GM19025 (cell line): ENCODE measurements around the gene CFAP221.

ENCODE experiments used
- ATAC-seq: cut with Tn5 transposase; IDR thresholded peaks from one replicate; pipeline ENCODE4 v1.9.1; 2021; ENCODE audit warnings: mild to moderate bottlenecking, low read depth, moderate library complexity; ENCODE audit not compliant: unreplicated experiment

CFAP221 gene

DNA sequence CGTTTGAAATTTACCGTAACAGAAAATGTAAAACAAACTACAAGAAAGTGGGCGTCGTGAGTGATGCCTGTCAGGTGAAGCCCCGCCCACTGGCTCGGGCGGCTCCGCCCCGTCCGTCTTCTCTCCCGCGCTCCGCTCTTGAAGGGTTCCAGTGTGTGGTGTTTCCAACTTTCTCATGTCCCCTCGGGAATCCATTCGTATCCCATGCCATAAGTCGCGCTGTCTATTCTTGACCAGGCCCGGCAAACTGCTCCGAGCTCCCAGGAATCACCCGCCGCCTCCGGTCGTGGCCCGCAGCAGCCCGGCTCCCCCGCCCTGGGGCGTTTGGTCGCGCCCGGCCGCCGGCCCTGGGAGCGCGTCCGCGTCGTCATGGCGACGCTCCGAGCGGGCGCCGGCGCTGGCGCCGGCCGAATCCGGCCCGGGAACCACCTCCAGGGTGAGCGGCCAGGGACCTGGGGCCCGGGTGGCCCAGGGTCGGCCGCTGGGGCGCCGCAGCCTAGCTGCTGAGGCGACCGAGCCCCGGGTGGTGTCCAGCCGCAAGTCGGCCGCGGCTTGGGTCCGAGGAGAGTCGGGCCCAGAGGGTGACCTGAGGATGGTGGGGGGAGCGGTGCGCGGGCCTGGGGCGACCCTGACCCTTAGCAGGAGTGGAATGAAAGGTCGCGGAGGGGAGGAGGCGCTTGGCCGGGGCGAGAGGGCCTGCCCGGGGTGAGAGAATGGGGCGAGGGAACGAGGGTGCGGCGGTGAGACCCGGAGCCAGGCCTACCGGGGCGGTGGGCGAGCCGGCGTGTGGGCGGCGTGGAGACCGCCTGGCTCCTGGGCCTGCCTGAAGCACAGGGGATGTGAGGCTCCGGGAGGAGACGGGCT is at the start of gene CFAP221:
TSS of gene CFAP221 (plus strand) at position 375 of the 864 bp plus-strand sequence. CDS start 1,683 bp downstream, outside the sequence.
- ATAC-seq: peak; percentile 92

DNA sequence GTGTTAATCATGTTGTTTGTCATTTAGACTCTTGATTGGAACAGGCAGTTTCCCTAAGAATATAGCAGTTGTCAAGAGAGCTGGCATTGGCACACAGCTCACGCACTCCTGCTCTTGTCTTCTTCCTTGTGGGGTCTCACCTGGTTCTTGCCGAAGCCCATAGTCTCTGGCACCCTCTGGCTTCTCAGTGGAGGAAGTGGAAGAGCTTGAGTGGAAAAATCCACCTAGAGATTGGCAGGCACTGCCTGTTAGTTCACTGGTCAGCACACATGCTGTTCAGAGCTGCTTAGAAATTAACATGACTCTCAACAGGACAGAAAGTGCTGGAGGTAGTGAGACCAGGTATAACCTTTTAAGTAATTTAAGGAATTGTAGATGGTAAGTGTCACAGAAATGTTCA is 48.3 kb upstream of the CFAP221 start:
- no peak for ATAC-seq

DNA sequence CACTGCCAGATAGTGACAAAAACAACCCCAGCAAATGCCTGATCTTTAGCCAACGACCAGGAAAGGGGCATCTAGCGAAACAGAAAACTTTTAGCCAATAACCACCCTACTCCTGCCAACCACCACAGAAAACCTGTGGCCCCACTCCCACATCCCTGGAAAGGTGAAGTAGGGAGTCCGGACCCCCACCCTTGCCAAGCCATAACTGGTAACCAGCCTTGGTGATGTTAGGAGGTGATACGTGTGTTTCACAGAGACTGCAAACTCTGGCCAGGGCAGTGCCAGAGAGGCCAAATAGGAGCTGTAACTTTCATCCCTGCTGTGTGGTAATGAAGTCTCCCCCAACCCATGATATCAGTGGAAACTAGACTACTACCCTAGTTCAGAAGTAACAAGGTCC is 47.6 kb upstream of the CFAP221 start:
- ATAC-seq: no peak

DNA sequence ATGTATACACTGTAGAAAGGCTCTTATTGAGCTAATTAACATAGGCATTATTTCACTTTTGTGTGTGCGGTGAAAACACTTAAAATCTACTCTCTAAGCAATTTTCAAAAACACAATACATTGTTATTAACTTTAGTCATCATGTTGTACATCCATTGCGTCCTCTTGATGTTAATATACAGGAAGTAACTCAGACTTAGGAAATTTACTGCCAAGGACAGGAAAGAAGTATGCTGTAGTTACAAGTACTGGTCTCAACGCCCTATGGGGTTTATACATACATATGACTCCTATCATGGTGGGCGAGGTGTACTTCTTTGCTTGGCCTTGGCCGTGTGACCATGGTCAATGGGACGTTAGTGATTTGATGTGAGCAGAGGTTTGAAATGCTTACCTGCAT is 35.5 kb upstream of the CFAP221 start:
- ATAC-seq: no peak

DNA sequence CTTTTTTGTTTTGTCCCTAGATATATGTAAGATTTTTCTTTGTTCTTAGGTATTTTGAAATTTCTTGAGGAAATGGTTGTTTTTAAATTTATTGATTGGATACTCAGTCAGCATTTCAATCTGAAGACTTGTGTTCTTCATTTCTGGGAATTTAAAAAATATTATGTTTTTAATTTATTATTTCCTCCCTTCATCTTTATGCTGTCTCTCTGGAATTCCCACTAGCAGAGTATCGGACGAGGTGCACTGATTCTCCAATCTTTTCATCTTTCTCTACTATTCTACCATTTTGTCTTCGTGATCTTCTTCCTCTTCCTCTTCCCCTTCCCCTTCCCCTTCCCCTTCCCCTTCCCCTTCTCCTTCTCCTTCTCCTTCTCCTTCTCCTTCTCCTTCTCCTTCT is 32.3 kb upstream of the CFAP221 start:
- ATAC-seq: no peak

DNA sequence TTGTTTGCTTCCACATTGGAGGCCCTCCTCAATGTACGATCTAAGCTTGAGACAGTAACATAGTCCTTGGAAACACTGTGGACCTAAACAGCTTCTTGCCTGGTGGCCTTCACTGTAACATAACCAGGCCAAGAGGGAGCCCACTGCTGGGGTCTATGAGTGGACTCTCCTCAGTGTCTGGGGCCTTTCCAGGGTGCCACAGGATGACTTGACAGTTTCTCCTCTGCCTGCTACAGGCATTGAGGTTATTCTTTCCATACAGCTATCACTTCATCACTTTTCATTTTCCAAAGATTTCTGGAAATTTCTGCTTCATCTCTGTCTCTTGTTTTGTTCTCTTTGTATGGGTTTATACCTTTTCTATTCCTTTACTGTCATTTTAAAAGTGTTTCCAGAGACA is 31.3 kb upstream of the CFAP221 start:
- no peak for ATAC-seq

DNA sequence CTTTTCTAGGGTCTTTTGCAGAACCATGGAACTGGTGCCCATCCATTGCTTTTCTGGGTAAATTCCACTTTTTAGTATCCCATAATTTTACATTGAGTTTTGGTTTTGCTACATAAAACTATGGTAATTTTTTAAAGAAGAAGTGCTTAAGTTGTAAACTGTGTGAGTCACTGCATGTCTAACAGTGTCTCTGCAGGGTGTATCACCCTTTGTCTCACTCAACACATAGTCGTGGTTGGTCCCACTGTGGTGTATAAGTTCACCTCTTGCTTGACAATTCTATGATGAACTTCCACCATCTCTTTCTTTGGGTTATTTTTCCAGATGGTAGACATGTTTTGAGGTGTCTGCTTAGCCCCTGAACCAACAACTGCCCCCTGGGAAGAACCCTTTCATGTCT is 30.4 kb upstream of the CFAP221 start:
- ATAC-seq: no peak

DNA sequence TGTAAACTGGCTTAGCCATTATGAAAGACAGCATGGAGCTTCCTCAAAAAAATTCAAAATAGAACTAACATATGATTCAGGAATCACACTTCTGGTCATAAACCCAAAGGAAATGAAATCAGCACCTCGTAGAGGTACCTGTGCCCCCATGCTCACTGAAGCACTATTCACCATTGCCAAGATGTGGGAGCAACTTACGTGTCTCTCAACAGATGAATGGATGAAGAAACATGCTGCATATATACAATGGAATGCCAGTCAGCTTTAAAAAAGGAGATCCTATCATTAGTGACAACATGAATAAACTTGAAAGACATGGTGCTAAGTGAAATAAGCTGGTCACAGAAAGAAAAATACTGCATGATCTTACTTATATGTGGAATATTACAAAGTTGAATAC is 28.1 kb upstream of the CFAP221 start:
- ATAC-seq: no peak

DNA sequence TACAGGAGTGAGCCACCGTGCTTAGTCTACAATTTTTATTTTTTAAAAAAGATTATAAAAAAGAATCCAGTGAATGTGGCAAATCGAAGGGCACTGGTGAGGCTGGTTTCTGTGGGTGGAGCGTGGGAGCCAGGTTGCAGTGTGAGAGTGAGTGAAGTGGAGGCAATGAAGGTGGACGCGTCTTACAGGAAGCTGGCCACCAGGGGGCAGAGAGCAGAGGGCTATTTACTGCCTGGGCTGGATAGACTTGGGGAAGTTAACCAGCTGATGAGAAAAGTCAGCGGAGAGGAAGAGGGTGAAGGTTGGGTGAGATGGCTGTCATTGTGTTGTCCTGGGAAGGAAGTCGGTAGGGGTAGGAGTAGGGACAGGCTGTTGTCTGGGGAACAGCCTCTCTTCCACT is 26.8 kb upstream of the CFAP221 start:
- ATAC-seq: peak; percentile 75

DNA sequence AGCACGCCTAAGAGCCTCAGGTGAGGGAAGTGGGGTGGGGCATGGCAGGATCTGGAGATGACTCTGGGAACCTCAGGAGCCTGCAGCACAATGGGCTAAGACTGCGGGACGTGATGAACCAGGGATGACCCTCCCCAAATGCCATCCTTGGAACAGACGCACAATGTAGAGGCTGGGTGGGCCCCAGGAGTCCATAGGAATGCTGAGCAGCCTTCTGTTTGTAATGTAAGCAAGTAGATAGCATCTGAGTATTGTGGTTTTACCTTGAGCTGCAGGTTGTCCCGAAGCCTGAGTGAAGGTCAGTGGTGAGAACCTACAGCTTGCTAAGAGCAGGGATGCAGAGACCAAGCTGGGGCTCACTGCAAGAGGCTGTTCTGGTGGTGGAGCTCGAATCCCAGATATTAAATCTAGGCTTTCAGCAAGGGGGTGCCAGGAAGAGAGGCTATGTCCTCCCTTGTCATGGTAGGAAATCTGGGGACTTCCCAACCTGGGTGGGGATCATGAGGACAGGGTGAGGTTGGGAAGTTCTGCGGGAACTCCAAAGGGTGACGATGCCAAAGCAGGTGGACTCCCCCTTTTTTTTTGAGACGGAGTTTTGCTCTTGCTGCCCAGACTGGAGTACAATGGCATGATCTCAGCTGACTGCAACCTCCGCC is 25.7 kb upstream of the CFAP221 start:
- no peak for ATAC-seq

DNA sequence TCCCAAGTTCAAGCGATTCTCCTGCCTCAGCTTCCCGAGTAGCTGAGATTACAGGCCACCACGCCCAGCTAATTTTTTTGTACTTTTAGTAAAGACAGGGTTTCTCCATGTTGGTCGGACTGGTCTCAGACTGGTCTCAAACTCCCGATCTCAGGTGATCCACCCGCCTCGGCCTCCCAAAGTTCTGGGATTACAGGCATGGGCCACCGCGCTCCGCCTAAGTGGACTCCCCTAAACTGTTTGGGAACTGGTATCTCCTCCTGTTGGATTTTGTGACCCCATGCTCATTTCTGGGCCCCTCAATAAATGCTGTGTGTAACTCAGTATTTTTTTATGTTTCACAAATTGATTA is 25.2 kb upstream of the CFAP221 start:
- no peak for ATAC-seq

DNA sequence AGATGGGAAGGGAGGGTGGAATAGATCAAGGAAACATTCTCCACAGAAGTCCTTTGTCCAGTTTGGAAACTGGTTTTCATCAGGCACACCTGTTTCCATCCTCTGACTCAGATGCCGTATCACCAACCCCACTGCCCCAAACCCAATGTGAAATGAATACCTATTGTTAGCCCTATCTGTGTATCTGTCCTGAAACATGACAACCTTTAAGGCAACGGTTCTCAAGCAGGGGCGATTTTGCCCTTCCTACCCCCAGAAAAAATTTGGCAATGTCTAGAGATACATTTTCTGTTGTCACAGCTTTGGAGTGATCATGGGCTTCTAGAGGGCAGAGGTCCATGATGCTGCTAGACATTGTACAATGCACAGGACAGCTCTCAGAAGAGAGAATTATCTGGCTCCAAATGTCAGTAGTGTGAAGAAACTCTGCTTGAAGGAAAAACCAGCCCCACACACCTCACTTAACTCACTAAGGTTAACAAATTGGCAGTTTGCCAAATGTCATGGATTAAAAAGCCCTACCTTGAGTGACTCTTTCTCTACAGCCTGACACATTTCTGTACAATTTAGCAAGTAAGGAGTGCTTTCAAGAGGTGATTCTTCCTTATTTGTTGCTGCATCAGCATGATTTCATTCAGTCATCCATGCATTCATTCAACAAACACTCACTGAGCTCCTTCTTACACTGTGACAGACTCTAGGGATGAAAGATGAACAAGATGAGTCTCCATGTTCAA is 23.4 kb upstream of the CFAP221 start:
- no peak for ATAC-seq

DNA sequence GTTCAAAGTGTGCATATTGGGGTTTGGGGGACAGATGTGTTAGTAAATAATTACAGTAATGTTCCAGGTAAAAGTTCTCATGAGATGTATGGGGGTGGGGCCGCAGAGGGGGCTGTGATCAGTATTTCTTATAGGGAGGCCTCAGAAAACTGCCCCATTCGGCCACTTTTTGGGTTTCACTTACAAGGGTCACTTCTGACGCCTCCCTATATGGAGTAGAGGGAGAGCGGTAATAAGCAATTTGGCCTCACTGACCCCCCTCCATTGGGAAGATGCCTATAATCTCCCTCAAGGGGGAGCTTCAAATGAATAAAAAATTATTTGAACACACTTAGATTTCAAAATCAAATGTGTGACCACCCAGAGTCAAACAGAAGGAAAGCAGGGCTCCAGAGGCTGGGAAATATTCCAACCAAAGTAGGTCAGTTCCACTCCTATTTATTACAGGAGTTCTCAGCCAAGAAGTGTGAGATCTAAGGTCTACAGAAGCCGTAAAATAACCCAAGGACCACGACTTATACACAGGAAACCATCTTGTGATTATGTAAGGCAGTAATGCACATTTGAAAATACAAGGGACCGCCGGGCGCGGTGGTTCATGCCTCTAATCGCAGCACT is 22.7 kb upstream of the CFAP221 start:
- ATAC-seq: no peak

DNA sequence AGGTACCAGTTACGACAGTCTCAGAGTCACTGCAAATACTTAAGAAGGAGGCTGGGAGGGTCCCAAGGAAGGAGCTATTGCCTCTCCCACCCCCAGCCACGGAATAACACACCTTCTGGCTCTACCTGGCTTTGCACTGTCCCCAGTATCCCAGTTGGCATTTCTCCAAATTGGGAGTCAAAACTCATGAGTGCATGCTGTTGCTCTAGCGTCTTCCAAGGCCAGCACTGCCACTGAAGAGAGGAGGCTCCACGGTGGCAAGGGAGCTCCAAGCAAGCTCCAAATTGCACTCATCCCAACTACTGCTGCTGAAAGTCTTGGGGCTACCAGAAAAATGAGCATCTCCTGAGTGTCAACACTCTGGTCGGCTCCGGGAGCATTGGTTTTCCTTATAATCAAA is 21.6 kb upstream of the CFAP221 start:
- no peak for ATAC-seq

DNA sequence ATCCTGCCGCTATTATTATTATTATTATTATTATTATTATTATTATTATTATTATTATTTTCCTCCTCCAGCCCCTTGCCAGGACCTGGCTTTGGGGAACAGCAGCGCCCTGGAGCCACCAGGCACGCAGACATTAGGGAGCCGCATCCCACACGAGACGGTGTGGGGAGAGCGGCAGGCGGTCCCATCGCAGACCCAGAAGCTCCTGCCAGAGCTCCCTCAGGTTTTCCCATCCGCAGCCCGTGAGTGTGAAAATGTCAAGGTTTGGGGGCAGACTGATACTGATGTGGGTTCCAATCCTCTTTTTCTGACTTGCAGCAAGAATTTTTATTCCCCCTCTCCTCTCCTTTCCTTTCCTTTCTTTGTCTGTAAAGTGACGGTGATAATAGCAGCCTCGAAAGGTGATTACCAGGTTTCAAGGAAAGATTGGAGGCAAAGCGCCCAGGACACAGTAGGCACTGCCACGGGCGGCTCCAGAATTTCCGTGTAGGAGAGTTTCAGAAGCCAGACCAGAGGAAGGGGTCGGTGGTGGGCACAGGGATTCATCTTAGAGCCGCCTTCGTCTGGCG is 20.8 kb upstream of the CFAP221 start:
- ATAC-seq: no peak

DNA sequence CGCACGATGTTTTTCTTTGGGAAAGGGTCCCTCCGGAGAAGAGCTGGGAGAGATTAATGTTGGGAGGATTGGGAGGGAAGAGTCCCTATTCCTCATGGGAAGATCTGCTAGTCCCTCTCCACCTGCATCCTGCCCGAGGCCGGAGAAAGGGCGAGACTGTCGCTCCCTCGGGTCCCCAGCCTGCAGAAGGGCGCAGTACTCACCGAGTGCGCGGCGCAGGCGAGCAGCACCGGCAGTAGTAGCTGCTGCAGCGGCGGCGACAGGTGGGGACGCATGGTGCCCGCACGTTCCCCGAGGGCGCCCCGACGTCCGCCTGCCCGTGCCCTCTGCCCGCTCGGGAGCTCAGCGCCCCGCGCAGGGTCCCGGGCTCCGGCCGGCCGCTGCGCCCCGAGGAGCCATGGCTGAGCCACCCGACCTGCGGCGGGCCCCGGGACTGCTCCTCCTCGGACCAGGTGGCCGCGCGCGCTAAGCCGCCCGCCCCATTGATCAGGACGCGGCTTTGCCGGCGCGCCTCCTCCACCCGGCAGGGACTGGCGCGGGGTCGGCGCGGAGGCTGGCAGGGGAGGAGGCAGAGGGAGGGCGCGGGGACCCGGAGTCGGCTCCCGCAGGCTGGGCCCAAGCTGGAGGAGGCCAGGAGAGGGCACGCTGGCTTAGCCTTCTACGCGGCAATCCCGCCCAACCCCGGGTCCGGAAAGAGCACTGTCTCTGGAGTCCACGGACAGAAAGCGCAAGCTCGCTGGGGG is 20.1 kb upstream of the CFAP221 start, which contains the start of gene SCTR:
TSS of gene SCTR (minus strand) at position 532 of the 743 bp plus-strand sequence. CDS start at position 275, 257 bp downstream.
- no peak for ATAC-seq

DNA sequence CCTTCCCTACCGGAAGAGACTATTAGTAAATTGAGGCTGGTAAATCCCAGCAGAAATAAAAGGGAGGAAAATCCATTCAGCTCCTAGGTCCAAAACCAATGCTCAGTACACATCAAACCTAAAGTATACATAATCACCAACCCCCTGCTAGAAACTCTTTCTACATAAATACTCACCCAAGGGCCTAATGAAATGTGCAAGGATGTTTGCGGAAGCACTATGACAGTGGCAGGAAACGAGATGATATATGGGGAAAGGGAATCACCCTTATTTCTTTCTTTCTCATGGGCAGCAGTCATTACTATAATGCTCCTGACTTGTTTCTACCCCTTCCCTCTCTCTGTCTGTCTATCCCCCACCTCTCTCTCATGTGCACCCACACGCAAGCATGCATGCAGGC is 18.6 kb upstream of the CFAP221 start:
- no peak for ATAC-seq

DNA sequence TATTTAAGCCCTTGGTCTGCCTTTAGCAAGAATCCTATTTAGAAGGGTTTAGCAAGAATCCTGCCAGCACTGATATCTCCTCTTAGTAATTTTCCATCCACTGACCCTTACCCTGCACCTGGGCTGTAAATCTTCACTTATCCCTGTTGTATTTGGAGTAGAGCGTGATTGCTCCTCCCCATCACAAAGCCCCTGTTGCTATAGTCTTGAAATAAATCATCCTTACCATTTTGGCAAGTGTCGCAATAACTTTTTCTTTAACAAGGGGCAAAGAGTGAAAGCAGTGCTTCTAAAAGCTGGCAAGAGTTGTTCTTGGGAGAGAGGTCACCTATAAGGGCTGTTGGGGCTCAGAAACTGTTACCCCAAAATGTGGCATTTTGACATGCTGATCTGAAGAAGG is 16.2 kb upstream of the CFAP221 start:
- no peak for ATAC-seq

DNA sequence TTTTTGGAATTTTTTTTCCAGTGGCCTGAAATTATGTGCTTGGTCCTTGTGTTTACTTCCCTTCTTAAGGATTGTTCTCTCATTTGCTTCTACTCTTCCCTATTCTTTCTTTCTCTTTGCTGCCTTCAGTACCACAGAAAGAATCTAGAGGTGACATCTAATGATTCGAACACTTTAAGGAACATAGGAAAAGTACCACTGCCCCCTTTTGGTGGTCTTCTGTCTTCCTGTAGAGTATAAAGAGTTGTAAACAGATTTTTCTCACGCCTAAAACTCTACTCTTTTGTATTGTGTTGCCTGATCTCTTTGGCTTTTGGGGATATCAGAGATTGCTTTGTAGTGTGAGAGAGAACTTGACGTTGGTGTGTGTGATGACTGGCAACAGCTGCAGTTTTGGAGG is 13.0 kb upstream of the CFAP221 start:
- ATAC-seq: no peak

DNA sequence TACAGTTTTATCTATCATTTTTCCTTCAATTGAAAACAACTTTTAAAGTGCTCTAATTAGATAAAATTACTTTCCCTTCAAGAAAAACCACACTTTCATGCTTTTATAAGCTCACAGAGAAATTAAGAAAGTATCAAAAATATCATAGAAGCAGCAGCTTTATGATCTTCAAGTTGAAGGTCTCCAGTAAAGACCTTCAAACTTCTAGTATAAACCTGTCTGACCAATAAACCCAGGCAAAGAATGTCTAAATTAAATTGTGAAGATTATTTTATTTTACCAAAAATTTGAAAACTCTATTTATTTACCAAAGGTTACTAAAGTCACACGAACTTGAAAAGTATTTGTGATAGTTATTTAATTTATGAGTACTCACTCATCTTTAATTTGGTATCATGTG is 10.7 kb upstream of the CFAP221 start:
- ATAC-seq: no peak
